Endothelial cell (in vitro differentiated cells): ENCODE results near the gene TMEM184B. TPM values are rescaled to one million over a fixed set of nuclear protein-coding genes. Genes with fewer than 3 reads are reported as not detected.
A peak's percentile ranks its signal among the peaks of the same experiment; 100 is the strongest.

Source experiments
- DNase-seq: peaks from one replicate; pipeline ENCODE4 v3.0.0; 2021; ENCODE audit warnings: low spot score
- H3K27ac Mint-ChIP-seq: one replicate; pipeline ENCODE4 v1.8.0; 2021; ENCODE audit warnings: mixed read lengths, inconsistent platforms; ENCODE audit not compliant: unreplicated experiment
- H3K27me3 Mint-ChIP-seq: one replicate; pipeline ENCODE4 v1.8.0; 2021; ENCODE audit warnings: mild to moderate bottlenecking, moderate library complexity, mixed read lengths, inconsistent platforms; ENCODE audit not compliant: unreplicated experiment
- H3K36me3 Mint-ChIP-seq: one replicate; pipeline ENCODE4 v1.8.0; 2021; ENCODE audit warnings: mild to moderate bottlenecking, low read depth, mixed read lengths, inconsistent platforms; ENCODE audit not compliant: unreplicated experiment
- H3K4me1 Mint-ChIP-seq: one replicate; pipeline ENCODE4 v1.8.0; 2021; ENCODE audit warnings: mild to moderate bottlenecking, mixed read lengths, inconsistent platforms; ENCODE audit not compliant: unreplicated experiment
- H3K4me3 Mint-ChIP-seq: one replicate; pipeline ENCODE4 v1.8.0; 2021; ENCODE audit warnings: mild to moderate bottlenecking, mixed read lengths, inconsistent platforms; ENCODE audit not compliant: unreplicated experiment
- H3K9me3 Mint-ChIP-seq: one replicate; pipeline ENCODE4 v1.8.0; 2021; ENCODE audit warnings: mixed read lengths, inconsistent platforms; ENCODE audit not compliant: unreplicated experiment
- CTCF ChIP-seq: fragments of 200-600 bp; sonication (generic); IDR thresholded peaks from one replicate; pipeline ENCODE4 v1.5.0; 2021; ENCODE audit warnings: antibody characterized with exemption; ENCODE audit not compliant: unreplicated experiment
- total RNA-seq: library from RNA; stranded (reverse); fragmentation: NEBNext Ultra II Directional; extraction: Animal tissue kit (Norgen Biotek cat#: 25700); gene quantifications from one replicate; pipeline ENCODE4 v1.2.1, GENCODE V29; 2021; ENCODE audit not compliant: unreplicated experiment

The TMEM184B gene
- total RNA-seq, 1 donor from 2014 or later = 59.8 TPM

DNA sequence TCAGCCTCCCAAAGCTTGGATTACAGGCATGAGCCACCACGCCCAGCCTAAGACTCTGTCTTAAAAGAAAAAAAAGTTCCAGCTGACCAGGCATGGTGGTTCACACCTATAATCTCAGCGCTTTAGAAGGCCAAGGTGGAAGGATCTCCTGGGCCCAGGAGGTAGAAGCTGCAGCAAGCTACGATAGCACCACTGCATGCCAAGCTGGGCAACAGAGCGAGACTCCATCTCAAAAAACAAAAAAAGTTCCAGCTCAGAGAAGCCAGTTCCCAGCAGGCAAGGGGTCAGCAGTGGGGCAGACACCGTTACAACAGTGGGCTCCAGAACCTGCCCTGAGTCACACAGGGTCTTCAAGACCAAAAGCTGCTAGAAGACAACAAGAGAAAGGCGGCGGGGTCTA, 3.3 kb downstream of the TMEM184B start:
- no peak overlapping the region for H3K27ac Mint-ChIP-seq
- no peaks in the 10 kb centered on the region for H3K9me3 Mint-ChIP-seq
- H3K27me3 Mint-ChIP-seq = no peaks in the 10 kb centered on the region
- TF ChIP-seq CTCF = no peak
- H3K4me1 Mint-ChIP-seq = peaks cover 21% of the 10 kb centered on the region
- peaks cover 10% of the 10 kb centered on the region for H3K36me3 Mint-ChIP-seq
- no peak overlapping the region for H3K4me3 Mint-ChIP-seq
- no peak for DNase-seq

DNA sequence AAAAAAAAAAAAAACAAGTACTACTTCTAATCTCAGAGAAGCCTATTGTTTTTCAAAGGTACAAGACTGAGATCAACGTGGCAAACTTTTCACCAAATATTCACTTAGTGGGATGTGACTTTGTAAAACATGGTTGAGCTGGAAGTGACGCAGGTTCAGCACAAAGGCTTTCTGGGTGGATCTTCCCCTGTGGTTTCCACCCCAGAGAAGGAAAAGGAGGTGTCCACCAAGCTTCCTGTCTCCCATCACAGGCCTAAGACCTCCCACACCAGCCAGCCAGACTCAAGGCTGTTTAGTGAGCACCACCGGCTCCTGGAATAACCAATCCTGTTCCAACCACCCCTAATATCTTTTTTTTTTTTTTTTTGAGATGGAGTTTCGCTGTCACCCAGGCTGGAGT, 5.7 kb downstream of the TMEM184B start:
- no peak overlapping the region for H3K4me3 Mint-ChIP-seq
- H3K27ac Mint-ChIP-seq = peak overlapping the region; percentile 61
- H3K9me3 Mint-ChIP-seq = no peaks in the 10 kb centered on the region
- no peak for TF ChIP-seq CTCF
- H3K4me1 Mint-ChIP-seq = peaks cover 16% of the 10 kb centered on the region
- peaks cover 4% of the 10 kb centered on the region for H3K27me3 Mint-ChIP-seq
- no peak for DNase-seq
- H3K36me3 Mint-ChIP-seq = peaks cover 14% of the 10 kb centered on the region

DNA sequence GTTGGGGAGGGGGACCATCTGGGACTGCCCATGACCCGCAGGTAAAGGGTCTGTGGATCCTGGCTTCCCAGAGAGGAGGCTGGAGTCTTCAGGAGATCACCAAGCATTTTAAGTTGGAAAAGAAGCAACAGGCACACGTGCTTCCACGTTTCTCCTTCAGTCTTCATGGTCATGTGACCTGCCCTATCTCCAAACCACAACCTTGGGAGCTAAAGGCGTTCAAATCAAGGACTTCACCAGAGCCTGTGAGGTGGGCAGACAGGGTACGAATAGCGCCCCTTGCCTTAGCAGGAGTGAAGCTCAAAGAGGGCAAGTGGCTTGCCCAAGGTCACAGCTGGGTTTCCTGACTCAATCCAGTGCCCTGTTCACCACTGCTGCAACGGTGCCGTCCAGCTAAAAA, 6.7 kb downstream of the TMEM184B start:
- H3K4me1 Mint-ChIP-seq = peaks cover 13% of the 10 kb centered on the region

DNA sequence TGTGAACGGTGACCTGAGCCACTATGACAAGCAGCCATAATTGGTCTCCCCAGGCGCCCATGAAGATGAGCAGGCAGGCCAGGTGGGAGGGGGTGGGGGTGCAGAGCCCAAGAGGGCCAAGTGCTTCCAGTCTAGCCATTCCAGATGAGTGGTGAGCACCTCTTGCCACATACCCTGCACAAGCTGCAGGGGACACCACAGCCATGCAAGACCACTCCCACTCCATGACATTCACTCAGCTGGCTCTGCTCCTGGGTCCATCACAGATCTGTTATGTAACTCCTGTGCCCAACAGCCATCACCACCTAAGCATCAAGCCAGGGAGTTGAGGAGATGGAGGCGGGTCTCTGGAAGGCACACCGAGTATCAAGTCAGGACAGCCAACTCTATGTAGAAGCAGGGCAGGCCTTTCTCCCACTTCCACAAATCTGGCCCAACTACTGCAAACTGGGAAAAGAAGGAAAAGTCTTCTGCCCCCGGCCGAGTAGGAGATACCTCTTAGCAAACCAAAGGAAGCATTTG, 8.4 kb downstream of the TMEM184B start:
- no peak for TF ChIP-seq CTCF
- no peak overlapping the region for H3K27ac Mint-ChIP-seq
- H3K36me3 Mint-ChIP-seq = peaks cover 14% of the 10 kb centered on the region
- no peak for DNase-seq
- no peaks in the 10 kb centered on the region for H3K9me3 Mint-ChIP-seq
- H3K4me1 Mint-ChIP-seq = peaks cover 13% of the 10 kb centered on the region
- peaks cover 4% of the 10 kb centered on the region for H3K27me3 Mint-ChIP-seq
- no peak overlapping the region for H3K4me3 Mint-ChIP-seq

More for the DNA sequence above, 6.7 kb downstream of the TMEM184B start:
- DNase-seq = no peak
- peaks cover 4% of the 10 kb centered on the region for H3K27me3 Mint-ChIP-seq
- no peaks in the 10 kb centered on the region for H3K9me3 Mint-ChIP-seq
- TF ChIP-seq CTCF = no peak
- H3K4me3 Mint-ChIP-seq = no peak overlapping the region
- H3K27ac Mint-ChIP-seq = no peak overlapping the region
- peaks cover 14% of the 10 kb centered on the region for H3K36me3 Mint-ChIP-seq

- H3K27me3 Mint-ChIP-seq = peaks cover 5% of the 10 kb centered on the region
- no peak overlapping the region for H3K27ac Mint-ChIP-seq
- peaks cover 4% of the 10 kb centered on the region for H3K36me3 Mint-ChIP-seq
- peaks cover 17% of the 10 kb centered on the region for H3K4me1 Mint-ChIP-seq
- peak; percentile 33 for TF ChIP-seq CTCF
- no peaks in the 10 kb centered on the region for H3K9me3 Mint-ChIP-seq
- peak; percentile 57 for DNase-seq
- H3K4me3 Mint-ChIP-seq = no peak overlapping the region
These were observed 10.6 kb downstream of the TMEM184B start for GRCh38 chr22:38262051-38262795.
